ENCODE data around the gene RIMKLB. TPM values are rescaled to one million over a fixed set of nuclear protein-coding genes. Genes with fewer than 3 reads are reported as not detected.

RIMKLB gene
- total RNA-seq, 4 donors from 2014 or later = 42.2 to 149 (median 73.8) TPM

GRCh38 chr12:8677362-8677761 lies 20.4 kb upstream of the RIMKLB start:
- TF ChIP-seq CTCF (IDR thresholded peaks at IDR 0.05; ENCODE audit: low read depth) = no peak

- no peak for TF ChIP-seq CTCF (IDR thresholded peaks at IDR 0.05; ENCODE audit: low read depth)
Observed at GRCh38 chr12:8678661-8679111, 19.1 kb upstream of the RIMKLB start.

GRCh38 chr12:8680533-8680932 lies 17.3 kb upstream of the RIMKLB start:
- TF ChIP-seq CTCF (IDR thresholded peaks at IDR 0.05; ENCODE audit: low read depth) = no peak

- no peak for TF ChIP-seq CTCF (IDR thresholded peaks at IDR 0.05; ENCODE audit: low read depth)
Observed at GRCh38 chr12:8681129-8681884, 16.5 kb upstream of the RIMKLB start.

- TF ChIP-seq CTCF (IDR thresholded peaks at IDR 0.05; ENCODE audit: low read depth) = no peak
Observed at GRCh38 chr12:8685051-8685450, 12.7 kb upstream of the RIMKLB start.

GRCh38 chr12:8687846-8688601 lies 9.8 kb upstream of the RIMKLB start:
- no peak for TF ChIP-seq CTCF (IDR thresholded peaks at IDR 0.05; ENCODE audit: low read depth)

GRCh38 chr12:8689681-8690080 lies 8.1 kb upstream of the RIMKLB start:
- TF ChIP-seq CTCF (IDR thresholded peaks at IDR 0.05; ENCODE audit: low read depth) = no peak

Measured in subcutaneous adipose tissue (tissue), 4 donors.